GM18520 (cell line): ENCODE data around the gene LTF.
"Not testable (repeated sequence)": the region's sequence is repeated elsewhere in the genome, so short reads cannot be mapped to it uniquely, and the experiment has no call there.

Experiments used
- ATAC-seq: cut with Tn5 transposase; IDR thresholded peaks from one replicate; pipeline ENCODE4 v1.9.1; 2021; ENCODE audit not compliant: unreplicated experiment

LTF gene

GRCh38 chr3:46398186-46398955 lies 66.3 kb downstream of the LTF start:
- ATAC-seq, result no peak

GRCh38 chr3:46397111-46397510 lies 67.6 kb downstream of the LTF start:
- no peak for ATAC-seq

GRCh38 chr3:46395766-46396530 lies 68.8 kb downstream of the LTF start:
- ATAC-seq, result no peak

- ATAC-seq, result no peak
These were observed 69.5 kb downstream of the LTF start for GRCh38 chr3:46395210-46395661.

GRCh38 chr3:46393554-46394434 lies 70.9 kb downstream of the LTF start:
- ATAC-seq, result no peak

- ATAC-seq, result no peak
These were observed 71.7 kb downstream of the LTF start for GRCh38 chr3:46393011-46393410.

- ATAC-seq, result not testable (repeated sequence)
These were observed 73.2 kb downstream of the LTF start for GRCh38 chr3:46391526-46391925.

GRCh38 chr3:46389306-46389705 lies 75.4 kb downstream of the LTF start:
- ATAC-seq, result no peak

- not testable (repeated sequence) for ATAC-seq
These were observed 75.9 kb downstream of the LTF start for GRCh38 chr3:46388847-46389246.

- no peak for ATAC-seq
These were observed 78.5 kb downstream of the LTF start for GRCh38 chr3:46386205-46386604.
